Prostate gland (tissue), 2 donors: Measurements from ENCODE around the gene ZNRD2. TPM values are rescaled to one million over a fixed set of nuclear protein-coding genes. Genes with fewer than 3 reads are reported as not detected.
"Not testable (repeated sequence)": the region's sequence is repeated elsewhere in the genome, so short reads cannot be mapped to it uniquely, and the experiment has no call there.

Experiments used
- DNase-seq: peaks from one replicate; pipeline ENCODE4 v3.0.0-alpha.2; 2019; ENCODE audit warnings: low spot score
- H3K27ac ChIP-seq, 2 donors: fragments of 200-600 bp; sonication (generic); 2 replicates each; pipeline ENCODE4 v1.5.1; 2017 to 2019
- H3K27me3 ChIP-seq: fragments of 200-600 bp; sonication (generic); replicated peaks from 2 replicates; pipeline ENCODE4 v1.5.1; 2019; ENCODE audit not compliant: insufficient read depth
- H3K36me3 ChIP-seq, 2 donors: fragments of 200-600 bp; sonication (generic); 1 replicate in 1 of 2; 2 replicates in 1 of 2; pipeline versions ENCODE4 v1.5.1 to v1.8.1; 2017 to 2019
- H3K4me1 ChIP-seq: fragments of 200-600 bp; sonication (generic); replicated peaks from 2 replicates; pipeline ENCODE4 v1.5.1; 2019
- H3K4me3 ChIP-seq, 2 donors: fragments of 200-600 bp; sonication (generic); 2 replicates each; pipeline ENCODE4 v1.5.1; 2017 to 2019
- H3K9me3 ChIP-seq: fragments of 200-600 bp; sonication (generic); 2 replicates; pipeline ENCODE4 v1.5.1; 2017
- POLR2A ChIP-seq: fragments of 450-650 bp; IDR thresholded peaks from one replicate; pipeline ENCODE4 v1.6.1; 2016; ENCODE audit warnings: antibody characterized with exemption, mild to moderate bottlenecking
- POLR2AphosphoS5 ChIP-seq: sonication (generic); formaldehyde crosslinking; IDR thresholded peaks from one replicate; pipeline ENCODE4 v1.6.1; 2017; ENCODE audit warnings: antibody characterized with exemption
- WGBS: methylation state at CpG from one replicate; pipeline ENCODE4 v1.1.5; 2018; 5-methylcytosine and 5-hydroxymethylcytosine counted together
- intact Hi-C: fragments of 100-400 bp; cut with DNase I; formaldehyde crosslinking; loops from one replicate; pipeline ENCODE4 v1.14.2; 2022
- total RNA-seq, 2 donors: library from RNA; depleted of rRNA; stranded (reverse); fragments of >200 nt; gene quantifications; one replicate each; pipeline ENCODE4 v1.1.0, GENCODE V29; 2016
- TF ChIP-seq, protein P1 (sequence below), 4 experiments: fragments of 200-600 bp in 2 of 4; fragments of 450-650 bp in 2 of 4; sonication (generic) in 2 of 4; IDR thresholded peaks; 1 replicate in 3 of 4; 2 replicates in 1 of 4; pipeline ENCODE4 v1.5.1; 2016 to 2019; ENCODE audit warnings: antibody characterized with exemption in 4 of 4, mild to moderate bottlenecking in 2 of 4, moderate library complexity in 2 of 4

Gene ZNRD2
- total RNA-seq, 2 donors from 2014 or later = 72.8 to 98.1 TPM

DNA sequence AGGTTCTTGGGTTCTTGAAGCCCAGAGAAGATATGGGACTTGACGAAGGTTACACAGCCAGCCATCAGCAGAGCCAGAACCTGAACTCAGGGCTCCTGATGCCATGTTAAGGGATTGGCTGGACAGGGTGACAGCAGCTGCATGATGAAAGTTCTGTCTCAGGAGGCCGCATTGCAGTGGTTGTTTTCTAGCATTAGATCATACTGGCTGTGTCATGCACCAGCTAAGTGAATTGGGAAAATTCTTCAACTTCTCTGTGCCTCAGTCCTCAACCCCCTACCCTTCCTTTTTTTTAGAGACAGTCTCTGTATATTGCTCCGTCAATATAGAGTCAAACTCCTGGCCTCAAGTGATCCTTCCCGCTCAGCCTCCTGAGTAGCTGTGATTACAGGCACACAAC, 6.7 kb upstream of the ZNRD2 start:
- 93% methylated on average over 4 of the region's 4 CpGs for WGBS
- Histone ChIP-seq H3K27ac (no peak overlapping the region), H3K4me3 (no peak overlapping the region), H3K36me3 (no peaks in the 10 kb centered on the region), H3K27me3 (no peaks in the 10 kb centered on the region), H3K9me3 (no peaks in the 10 kb centered on the region), H3K4me1 (peaks cover 16% of the 10 kb centered on the region)
- TF ChIP-seq POLR2A (no peak), POLR2AphosphoS5 (no peak)
- TF ChIP-seq, protein P1, sequence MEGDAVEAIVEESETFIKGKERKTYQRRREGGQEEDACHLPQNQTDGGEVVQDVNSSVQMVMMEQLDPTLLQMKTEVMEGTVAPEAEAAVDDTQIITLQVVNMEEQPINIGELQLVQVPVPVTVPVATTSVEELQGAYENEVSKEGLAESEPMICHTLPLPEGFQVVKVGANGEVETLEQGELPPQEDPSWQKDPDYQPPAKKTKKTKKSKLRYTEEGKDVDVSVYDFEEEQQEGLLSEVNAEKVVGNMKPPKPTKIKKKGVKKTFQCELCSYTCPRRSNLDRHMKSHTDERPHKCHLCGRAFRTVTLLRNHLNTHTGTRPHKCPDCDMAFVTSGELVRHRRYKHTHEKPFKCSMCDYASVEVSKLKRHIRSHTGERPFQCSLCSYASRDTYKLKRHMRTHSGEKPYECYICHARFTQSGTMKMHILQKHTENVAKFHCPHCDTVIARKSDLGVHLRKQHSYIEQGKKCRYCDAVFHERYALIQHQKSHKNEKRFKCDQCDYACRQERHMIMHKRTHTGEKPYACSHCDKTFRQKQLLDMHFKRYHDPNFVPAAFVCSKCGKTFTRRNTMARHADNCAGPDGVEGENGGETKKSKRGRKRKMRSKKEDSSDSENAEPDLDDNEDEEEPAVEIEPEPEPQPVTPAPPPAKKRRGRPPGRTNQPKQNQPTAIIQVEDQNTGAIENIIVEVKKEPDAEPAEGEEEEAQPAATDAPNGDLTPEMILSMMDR (IDR thresholded peaks at IDR 0.05) = no peak
- intact Hi-C loops = no loop called here
- no peak for DNase-seq

DNA sequence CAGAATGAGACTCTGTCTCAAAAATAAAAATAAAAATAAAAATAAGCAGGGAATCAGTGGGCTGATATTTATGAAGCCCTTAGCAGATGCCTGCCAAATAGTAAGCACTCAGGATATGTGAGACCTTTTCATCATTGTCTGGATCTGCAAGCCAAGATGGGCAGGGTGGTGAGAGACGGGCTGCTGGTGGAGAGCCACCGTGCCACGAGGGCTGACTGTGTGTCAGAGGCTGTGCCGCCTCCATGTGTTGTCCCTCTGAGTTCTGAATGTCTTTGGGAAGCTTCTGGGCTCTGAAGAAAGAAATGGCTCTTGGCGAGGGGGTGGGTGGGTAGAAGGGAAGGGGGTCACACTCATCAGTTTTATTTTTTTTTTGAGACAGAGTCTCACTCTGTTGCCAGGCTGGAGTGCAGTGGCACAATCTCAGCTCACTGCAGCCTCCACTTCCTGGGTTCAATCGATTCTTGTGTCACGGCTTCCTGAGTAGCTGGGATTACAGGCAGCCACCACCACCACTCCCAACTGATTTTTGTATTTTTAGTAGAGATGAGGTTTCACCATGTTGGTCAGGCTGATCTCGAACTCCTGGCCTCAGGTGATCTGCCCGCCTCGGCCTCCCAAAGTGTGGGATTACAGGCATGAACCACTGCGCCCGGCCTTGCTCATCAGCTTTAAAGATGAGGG, 5.3 kb upstream of the ZNRD2 start:
- intact Hi-C loops, H3K36me3 ChIP-seq, H3K27ac ChIP-seq, H3K27me3 ChIP-seq, DNase-seq, H3K9me3 ChIP-seq, H3K4me3 ChIP-seq: not testable (repeated sequence)
- WGBS = 87% methylated on average over 12 of the region's 12 CpGs
- H3K4me1 ChIP-seq = peaks cover 16% of the 10 kb centered on the region

DNA sequence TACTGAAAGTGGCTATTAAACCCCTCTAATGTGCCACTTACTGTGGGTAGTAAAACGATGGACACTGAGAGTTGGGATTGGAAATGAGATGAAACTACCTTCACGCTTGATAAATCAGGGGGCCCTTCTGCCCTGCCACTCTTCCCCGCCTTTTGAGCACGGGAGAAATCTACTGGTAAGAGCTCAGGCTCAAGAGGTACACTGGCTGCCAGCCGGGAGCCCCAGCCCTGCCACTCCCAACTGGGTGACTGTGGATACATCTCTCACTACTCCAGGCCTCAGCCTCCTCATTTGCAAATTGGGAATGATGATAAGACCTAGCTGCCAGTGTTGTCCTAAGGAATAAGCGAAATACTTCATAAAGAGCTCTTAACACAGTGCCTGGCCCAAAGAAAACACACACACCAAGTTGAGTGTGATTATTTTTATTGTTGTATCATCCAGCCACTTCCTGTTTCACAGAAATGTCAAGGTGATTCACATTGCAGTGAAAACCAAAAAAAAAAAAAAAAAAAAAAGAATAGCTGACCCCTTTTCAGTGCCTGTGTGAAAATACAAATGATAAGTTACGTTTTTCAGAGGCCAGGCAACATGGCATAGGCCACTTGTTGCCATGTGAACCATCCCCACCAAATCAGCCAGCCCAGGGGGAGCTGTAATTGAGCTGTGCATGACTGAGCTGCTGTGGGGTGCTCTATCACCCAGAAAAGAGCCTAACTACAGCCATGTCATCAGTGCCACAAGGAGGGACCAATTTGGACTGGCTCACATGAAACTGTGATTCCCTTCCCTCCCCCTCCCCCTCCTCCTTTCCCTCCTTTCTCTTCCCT, 4.4 kb upstream of the ZNRD2 start:
- H3K9me3 ChIP-seq = no peaks in the 10 kb centered on the region
- no peak for DNase-seq
- 68% methylated on average over 7 of the region's 7 CpGs for WGBS
- no peak for TF ChIP-seq POLR2A
- TF ChIP-seq POLR2AphosphoS5 = no peak
- TF ChIP-seq, protein P1 (IDR thresholded peaks at IDR 0.05) = no peak
- no peak overlapping the region for H3K27ac ChIP-seq
- no peaks in the 10 kb centered on the region for H3K27me3 ChIP-seq
- H3K4me1 ChIP-seq = peaks cover 18% of the 10 kb centered on the region
- H3K36me3 ChIP-seq = no peaks in the 10 kb centered on the region
- intact Hi-C loops = no loop called here
- H3K4me3 ChIP-seq = no peak overlapping the region

DNA sequence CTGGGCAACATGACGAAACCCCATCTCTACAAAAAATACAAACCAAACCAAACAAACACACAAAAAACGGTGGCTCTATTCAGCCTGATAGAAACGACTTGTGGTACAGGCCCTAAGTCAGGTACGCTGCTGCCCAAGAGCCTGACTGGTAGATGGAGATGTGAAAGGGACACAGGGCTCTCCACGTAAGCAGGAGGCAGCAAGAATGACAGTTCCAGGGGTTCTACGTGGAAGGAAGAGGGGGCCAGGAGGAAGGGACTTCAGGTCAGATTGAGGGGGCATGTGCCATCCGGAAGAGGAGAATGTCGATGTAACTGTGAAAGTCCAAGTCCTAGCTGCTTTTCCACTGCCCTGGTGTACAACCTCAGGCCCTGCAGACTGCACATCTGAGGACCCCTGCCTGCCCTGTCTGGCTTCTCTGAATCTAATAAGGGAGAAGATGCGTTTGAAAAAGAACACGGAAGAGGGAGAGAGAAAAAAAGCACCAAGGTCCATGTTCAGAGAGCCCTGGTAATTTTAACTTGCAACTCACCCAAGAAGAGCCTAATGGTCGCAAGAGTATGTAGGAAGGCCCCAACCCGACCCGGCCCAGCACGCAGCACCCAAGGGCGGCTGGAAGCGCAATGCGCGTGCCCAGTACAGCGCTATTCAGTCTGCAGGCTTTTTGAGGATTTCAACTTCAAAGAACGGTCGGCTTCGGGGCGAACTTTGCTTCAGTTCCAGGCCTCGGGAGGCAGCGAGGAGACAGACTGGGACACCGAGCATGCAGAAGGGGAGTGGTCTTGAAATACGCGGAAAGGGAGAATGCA, 909 bp upstream of the ZNRD2 start:
- no peak for TF ChIP-seq POLR2AphosphoS5
- TF ChIP-seq, protein P1 (IDR thresholded peaks at IDR 0.05) = no peak
- TF ChIP-seq POLR2A = no peak
- peak overlapping the region; percentile 68 to 69 for H3K4me3 ChIP-seq
- no peaks in the 10 kb centered on the region for H3K36me3 ChIP-seq
- no peak for DNase-seq
- H3K27me3 ChIP-seq = no peaks in the 10 kb centered on the region
- 5% methylated on average over 28 of the region's 28 CpGs for WGBS
- intact Hi-C loops = no loop called here
- peak overlapping the region; percentile 96 for H3K27ac ChIP-seq
- peaks cover 37% of the 10 kb centered on the region for H3K4me1 ChIP-seq
- no peaks in the 10 kb centered on the region for H3K9me3 ChIP-seq

DNA sequence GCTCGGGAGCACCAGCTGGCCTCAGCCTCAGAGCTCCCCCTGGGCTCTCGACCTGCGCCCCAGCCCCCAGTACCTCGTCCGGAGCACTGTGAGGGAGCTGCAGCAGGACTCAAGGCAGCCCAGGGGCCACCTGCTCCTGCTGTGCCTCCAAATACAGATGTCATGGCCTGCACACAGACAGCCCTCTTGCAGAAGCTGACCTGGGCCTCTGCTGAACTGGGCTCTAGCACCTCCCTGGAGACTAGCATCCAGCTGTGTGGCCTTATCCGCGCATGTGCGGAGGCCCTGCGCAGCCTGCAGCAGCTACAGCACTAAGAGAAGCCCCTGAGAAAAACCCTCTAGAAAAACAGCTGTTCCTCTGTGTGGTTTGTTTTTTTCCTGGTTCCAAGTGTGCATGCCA, 1.1 kb downstream of the ZNRD2 start:
- no peaks in the 10 kb centered on the region for H3K9me3 ChIP-seq
- no peak for DNase-seq
- WGBS = 83% methylated on average over 9 of the region's 9 CpGs
- no peak for TF ChIP-seq POLR2A
- TF ChIP-seq, protein P1 (IDR thresholded peaks at IDR 0.05) = no peak
- TF ChIP-seq POLR2AphosphoS5 = no peak
- no peaks in the 10 kb centered on the region for H3K27me3 ChIP-seq
- intact Hi-C loops = loop anchor here (2.0 kb wide), 1 partner anchor 31 kb away; no protein-coding TSS in a partner anchor
- H3K4me3 ChIP-seq = peak overlapping the region in 1 of 2 donors; percentile 78
- peaks cover 40% of the 10 kb centered on the region for H3K4me1 ChIP-seq
- H3K27ac ChIP-seq = peak overlapping the region; percentile 96
- no peaks in the 10 kb centered on the region for H3K36me3 ChIP-seq
